SK-N-SH (cell line): ENCODE measurements around the gene DCAF5. TPM values are rescaled to one million over a fixed set of nuclear protein-coding genes. Genes with fewer than 3 reads are reported as not detected.

Experiments
- CTCF ChIA-PET: fragments of 300-600, 350-600 bp; formaldehyde crosslinking; extraction: SDS; loops from one replicate; lab custom pipeline; 2021; lab: Yijun Ruan, JAX
- POLR2A ChIA-PET: fragments of 350-600 bp; sonication (Branson Sonifier 250); formaldehyde crosslinking; extraction: SDS; loops from one replicate; lab custom pipeline; 2020; ENCODE audit warnings: antibody characterized with exemption, inconsistent platforms; lab: Yijun Ruan, JAX
- DNase-seq: peaks from one replicate; pipeline ENCODE4 v3.0.0; 2012
- H2AFZ ChIP-seq: fragments of 200-600 bp; sonication (generic); 2 replicates; pipeline ENCODE4 v1.8.1; 2016; ENCODE audit warnings: antibody characterized with exemption, mild to moderate bottlenecking, low read depth
- H3F3A ChIP-seq: fragments of 200-600 bp; sonication (generic); replicated peaks from 2 replicates; pipeline ENCODE3; 2016; ENCODE audit warnings: antibody characterized with exemption, mild to moderate bottlenecking; ENCODE audit not compliant: insufficient read depth
- H3K27ac ChIP-seq, 2 experiments: fragments of 200-500 bp in 1 of 2; fragments of 200-600 bp in 1 of 2; sonication (Bioruptor generic) in 1 of 2; sonication (generic), shearing (Covaris generic) in 1 of 2; 2 replicates each; pipeline versions ENCODE4 v1.5.1 to v1.6.1; 2014 to 2016; ENCODE audit warnings: low read depth in 2 of 2, inconsistent platforms in 1 of 2, low read length in 1 of 2, mild to moderate bottlenecking in 1 of 2, mixed read lengths in 1 of 2
- H3K27me3 ChIP-seq: fragments of 200-600 bp; sonication (generic), shearing (Covaris generic); 2 replicates; pipeline ENCODE4 v1.6.1; 2016; ENCODE audit warnings: mixed run types; ENCODE audit not compliant: insufficient read depth
- H3K36me3 ChIP-seq, 2 experiments: fragments of 200-500 bp in 1 of 2; fragments of 200-600 bp in 1 of 2; sonication (Bioruptor generic) in 1 of 2; sonication (generic) in 1 of 2; replicated peaks in 1 of 2; 2 replicates each; pipeline versions ENCODE3 to v1.5.1; 2014 to 2016; ENCODE audit warnings: low read length in 1 of 2, mild to moderate bottlenecking in 1 of 2; ENCODE audit not compliant: insufficient read depth in 2 of 2, control insufficient read depth in 1 of 2
- H3K4me1 ChIP-seq, 2 experiments: fragments of 200-500 bp in 1 of 2; fragments of 200-600 bp in 1 of 2; sonication (Bioruptor generic) in 1 of 2; sonication (generic), shearing (Covaris generic) in 1 of 2; 2 replicates each; pipeline versions ENCODE4 v1.5.1 to v1.6.1; 2014 to 2016; ENCODE audit warnings: low read depth in 1 of 2, low read length in 1 of 2, mixed run types in 1 of 2; ENCODE audit not compliant: insufficient read depth in 2 of 2, control insufficient read depth in 1 of 2
- H3K4me2 ChIP-seq: fragments of 200-600 bp; sonication (generic), shearing (Covaris generic); 2 replicates; pipeline ENCODE4 v1.6.1; 2017; ENCODE audit warnings: mixed run types
- H3K4me3 ChIP-seq, 2 experiments: fragments of 200-500 bp in 1 of 2; fragments of 200-600 bp in 1 of 2; sonication (Bioruptor generic) in 1 of 2; sonication (generic), shearing (Covaris generic) in 1 of 2; 2 replicates each; pipeline versions ENCODE4 v1.5.1 to v1.8.1; 2014 to 2016; ENCODE audit warnings: low read depth in 2 of 2, inconsistent platforms in 1 of 2, low read length in 1 of 2, mild to moderate bottlenecking in 1 of 2, mixed read lengths in 1 of 2, moderate library complexity in 1 of 2
- H3K79me2 ChIP-seq: fragments of 200-600 bp; sonication (generic); 2 replicates; pipeline ENCODE4 v1.8.1; 2017; ENCODE audit warnings: mild to moderate bottlenecking; ENCODE audit not compliant: insufficient read depth
- H3K9ac ChIP-seq: fragments of 200-600 bp; sonication (generic); 2 replicates; pipeline ENCODE4 v1.6.1; 2017; ENCODE audit warnings: mixed run types
- H3K9me2 ChIP-seq: fragments of 200-600 bp; sonication (generic); 2 replicates; pipeline ENCODE4 v1.6.1; 2017; ENCODE audit warnings: mixed run types
- H3K9me3 ChIP-seq: fragments of 200-600 bp; sonication (generic); 2 replicates; pipeline ENCODE4 v1.6.1; 2017; ENCODE audit warnings: mixed run types, mild to moderate bottlenecking, moderate library complexity
- H4K20me1 ChIP-seq: fragments of 200-600 bp; sonication (generic); 2 replicates; pipeline ENCODE4 v1.6.1; 2017; ENCODE audit warnings: mild to moderate bottlenecking, mixed run types; ENCODE audit not compliant: insufficient read depth
- CHD2 ChIP-seq: fragments of 150-350 bp; IDR thresholded peaks from 2 replicates; pipeline ENCODE4 v1.6.1; 2018; ENCODE audit warnings: low read length; ENCODE audit not compliant: partially characterized antibody
- CTCF ChIP-seq: fragments of 200-600 bp; sonication (generic); IDR thresholded peaks from 2 replicates; pipeline ENCODE4 v1.6.1; 2017; ENCODE audit warnings: antibody characterized with exemption, mild to moderate bottlenecking, moderate library complexity
- EP300 ChIP-seq, 2 experiments: IDR thresholded peaks; 2 replicates each; pipeline versions ENCODE4 v1.4.0 to v1.6.1; 2012; ENCODE audit warnings: borderline replicate concordance in 1 of 2, low read depth in 1 of 2, low read length in 1 of 2
- EZH2phosphoT487 ChIP-seq: fragments of 200-600 bp; sonication (generic); IDR thresholded peaks from 2 replicates; pipeline ENCODE4 v1.6.1; 2017; ENCODE audit warnings: low read depth, mixed run types, mild to moderate bottlenecking, antibody characterized with exemption, moderate library complexity, borderline replicate concordance
- FOXM1 ChIP-seq: IDR thresholded peaks from 2 replicates; pipeline ENCODE4 v1.4.0; 2012; ENCODE audit warnings: low read depth, mild to moderate bottlenecking
- GABPA ChIP-seq: IDR thresholded peaks from 2 replicates; pipeline ENCODE4 v1.4.0; 2012; ENCODE audit warnings: low read depth, mild to moderate bottlenecking
- JUND ChIP-seq: IDR thresholded peaks from 2 replicates; pipeline ENCODE4 v1.4.0; 2012
- MEF2A ChIP-seq: IDR thresholded peaks from 2 replicates; pipeline ENCODE4 v1.4.0; 2012; ENCODE audit warnings: low read depth, borderline replicate concordance
- NFIC ChIP-seq: IDR thresholded peaks from 2 replicates; pipeline ENCODE4 v1.4.0; 2012; ENCODE audit warnings: borderline replicate concordance
- RAD21 ChIP-seq: IDR thresholded peaks from 2 replicates; pipeline ENCODE4 v1.6.1; 2012; ENCODE audit warnings: mild to moderate bottlenecking, low read length
- RFX5 ChIP-seq: IDR thresholded peaks from 2 replicates; pipeline ENCODE4 v1.6.1; 2012; ENCODE audit warnings: mild to moderate bottlenecking, improper control_type of control experiment, low read length
- RXRA ChIP-seq: IDR thresholded peaks from 2 replicates; pipeline ENCODE4 v1.4.0; 2012; ENCODE audit warnings: low read depth, mild to moderate bottlenecking, borderline replicate concordance
- SIN3A ChIP-seq: IDR thresholded peaks from 2 replicates; pipeline ENCODE4 v1.6.1; 2012; ENCODE audit warnings: low read depth, mild to moderate bottlenecking, low read length, moderate library complexity, borderline replicate concordance
- SMC3 ChIP-seq: IDR thresholded peaks from 2 replicates; pipeline ENCODE4 v1.6.1; 2012; ENCODE audit warnings: low read depth, low read length, improper control_type of control experiment
- TAF1 ChIP-seq: IDR thresholded peaks from 2 replicates; pipeline ENCODE4 v1.6.1; 2012; ENCODE audit warnings: low read depth, mild to moderate bottlenecking, low read length, moderate library complexity, borderline replicate concordance
- TCF12 ChIP-seq: IDR thresholded peaks from 2 replicates; pipeline ENCODE4 v1.4.0; 2012
- TEAD4 ChIP-seq: IDR thresholded peaks from 2 replicates; pipeline ENCODE4 v1.4.0; 2012; ENCODE audit warnings: mild to moderate bottlenecking, borderline replicate concordance; ENCODE audit not compliant: insufficient read depth
- USF1 ChIP-seq: IDR thresholded peaks from 2 replicates; pipeline ENCODE4 v1.4.0; 2012; ENCODE audit warnings: low read depth, borderline replicate concordance
- YY1 ChIP-seq: IDR thresholded peaks from 2 replicates; pipeline ENCODE4 v1.4.0; 2012; ENCODE audit warnings: low read depth, mild to moderate bottlenecking
- ZBTB33 ChIP-seq: IDR thresholded peaks from 2 replicates; pipeline ENCODE4 v1.4.0; 2012; ENCODE audit warnings: low read depth, borderline replicate concordance
- WGBS: methylation state at CpG from one replicate; pipeline ENCODE4 v1.1.6; 2017; ENCODE audit warnings: low lambda C conversion rate; 5-methylcytosine and 5-hydroxymethylcytosine counted together
- polyA plus RNA-seq, 3 experiments: library from polyadenylated mRNA; depleted of rRNA; stranded (reverse); fragments of >200 nt; gene quantifications; 2 replicates each; pipeline ENCODE4 v1.2.3, GENCODE V29; 2012

Gene DCAF5
- polyA plus RNA-seq, 1 of the 3 experiments (the other 2 are of a cell fraction), result 26.7 TPM

GRCh38 chr14:69068744-69069421 is 84.0 kb downstream of the DCAF5 start:
- Histone ChIP-seq H3K27me3 (no peaks in the 10 kb centered on the region), H3K9me2 (no peaks in the 10 kb centered on the region), H3K9ac (no peak overlapping the region), H3F3A (no peaks in the 10 kb centered on the region), H3K4me1 (peaks cover 8 to 16% of the 10 kb centered on the region in 2 experiments; a peak in 3 of 4 replicates), H4K20me1 (no peaks in the 10 kb centered on the region)
- DNase-seq, result no peak
- CTCF ChIA-PET, result interaction anchor here (1.4 to 1.6 kb wide), 3 partner anchors 10 to 158 kb away, joined by 5 to 6 read pairs (median 6); no protein-coding TSS in a partner anchor
- WGBS, result 50% methylated on average over 2 of the region's 2 CpGs
- TF ChIP-seq ZBTB33 (no peak), TEAD4 (no peak), TCF12 (peak; percentile 58), YY1 (no peak)
- TF ChIP-seq, all 33 proteins: peak for 1
- peaks cover 17 to 21% of the 10 kb centered on the region in 2 experiments for H3K36me3 ChIP-seq
- no peak overlapping the region for H3K4me3 ChIP-seq
- no peak overlapping the region for H3K4me2 ChIP-seq
- peak overlapping the region; percentile 53 to 69 for H3K27ac ChIP-seq
- H2AFZ ChIP-seq, result no peak overlapping the region
- H3K9me3 ChIP-seq, result no peaks in the 10 kb centered on the region
- no peaks in the 10 kb centered on the region for H3K79me2 ChIP-seq
- POLR2A ChIA-PET, result no interaction called here

- Histone ChIP-seq H3K4me3 (no peak overlapping the region), H3K4me1 (peaks cover 8 to 16% of the 10 kb centered on the region in 2 experiments; a peak in 3 of 4 replicates), H3K36me3 (peaks cover 15 to 28% of the 10 kb centered on the region in 2 experiments), H3K4me2 (no peak overlapping the region), H3K9me2 (no peaks in the 10 kb centered on the region), H3K27ac (no peak overlapping the region), H3K27me3 (no peaks in the 10 kb centered on the region), H3F3A (no peaks in the 10 kb centered on the region), H3K79me2 (no peaks in the 10 kb centered on the region), H4K20me1 (no peaks in the 10 kb centered on the region), H3K9ac (no peak overlapping the region), H3K9me3 (no peaks in the 10 kb centered on the region), H2AFZ (no peak overlapping the region)
- DNase-seq, result no peak
- ChIA-PET POLR2A (no interaction called here), CTCF (interaction anchor here (0.9 to 1.6 kb wide), 3 partner anchors 10 to 155 kb away, joined by 3 to 4 read pairs (median 3); no protein-coding TSS in a partner anchor)
- 97% methylated on average over 3 of the region's 3 CpGs for WGBS
- TF ChIP-seq EZH2phosphoT487 (no peak), USF1 (no peak), RXRA (no peak), GABPA (no peak), EP300 (IDR thresholded peaks at IDR 0.05; ENCODE audit: borderline replicate concordance in 1 of 2, low read depth in 1 of 2, low read length in 1 of 2) (no peak), TAF1 (no peak), CHD2 (no peak), RAD21 (no peak), FOXM1 (no peak), JUND (no peak), RFX5 (no peak), CTCF (no peak), SIN3A (no peak), NFIC (no peak), TEAD4 (no peak), MEF2A (no peak), SMC3 (no peak)
Measured at GRCh38 chr14:69066396-69067171, 86.3 kb downstream of the DCAF5 start.
